GM21515 (cell line): ENCODE data around the gene TRPM2.
"Not testable (repeated sequence)": the region's sequence is repeated elsewhere in the genome, so short reads cannot be mapped to it uniquely, and the experiment has no call there.

ENCODE experiments used
- ATAC-seq: cut with Tn5 transposase; IDR thresholded peaks from one replicate; pipeline ENCODE4 v1.9.1; 2021; ENCODE audit not compliant: unreplicated experiment

The TRPM2 gene

DNA sequence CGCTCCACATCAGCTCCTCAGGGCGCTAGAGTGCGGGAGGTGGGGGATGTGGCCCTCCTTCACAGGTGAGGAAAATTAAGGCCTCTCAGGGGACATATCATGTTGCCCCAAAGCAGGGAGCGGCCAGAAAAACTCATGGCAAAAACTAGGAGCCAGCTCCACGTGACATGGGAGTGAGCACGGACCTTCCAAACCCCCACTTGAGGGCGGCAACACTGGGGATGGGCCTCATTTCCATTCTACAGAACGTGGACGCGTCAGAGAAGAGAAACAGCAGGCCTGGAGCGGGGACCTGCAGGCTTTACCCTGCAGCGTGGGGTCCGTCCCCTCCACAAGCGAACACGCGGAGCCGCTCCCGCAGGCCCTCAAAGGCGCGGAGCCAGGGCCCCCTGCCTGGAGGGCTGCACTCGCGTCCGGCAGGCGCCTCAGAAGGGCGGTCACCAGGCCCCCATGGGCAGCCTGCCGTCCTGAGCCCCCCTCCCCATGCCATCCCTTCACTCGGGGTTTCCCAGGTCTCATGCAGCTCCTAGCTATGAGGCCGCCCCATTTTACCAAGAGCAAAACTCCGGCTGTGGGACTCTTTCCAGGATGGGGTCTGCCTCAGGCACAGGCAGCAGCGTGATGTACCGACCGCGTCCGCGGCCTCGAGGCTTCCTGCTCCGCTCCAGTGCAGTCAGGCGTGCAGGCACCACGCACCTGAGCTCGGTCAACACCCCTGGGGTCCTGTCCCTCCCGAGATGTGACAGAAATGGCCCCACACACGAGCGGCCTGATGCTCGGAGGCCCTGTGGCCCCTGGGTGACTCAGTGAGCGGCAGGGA, 19.7 kb upstream of the TRPM2 start:
- ATAC-seq, result no peak

DNA sequence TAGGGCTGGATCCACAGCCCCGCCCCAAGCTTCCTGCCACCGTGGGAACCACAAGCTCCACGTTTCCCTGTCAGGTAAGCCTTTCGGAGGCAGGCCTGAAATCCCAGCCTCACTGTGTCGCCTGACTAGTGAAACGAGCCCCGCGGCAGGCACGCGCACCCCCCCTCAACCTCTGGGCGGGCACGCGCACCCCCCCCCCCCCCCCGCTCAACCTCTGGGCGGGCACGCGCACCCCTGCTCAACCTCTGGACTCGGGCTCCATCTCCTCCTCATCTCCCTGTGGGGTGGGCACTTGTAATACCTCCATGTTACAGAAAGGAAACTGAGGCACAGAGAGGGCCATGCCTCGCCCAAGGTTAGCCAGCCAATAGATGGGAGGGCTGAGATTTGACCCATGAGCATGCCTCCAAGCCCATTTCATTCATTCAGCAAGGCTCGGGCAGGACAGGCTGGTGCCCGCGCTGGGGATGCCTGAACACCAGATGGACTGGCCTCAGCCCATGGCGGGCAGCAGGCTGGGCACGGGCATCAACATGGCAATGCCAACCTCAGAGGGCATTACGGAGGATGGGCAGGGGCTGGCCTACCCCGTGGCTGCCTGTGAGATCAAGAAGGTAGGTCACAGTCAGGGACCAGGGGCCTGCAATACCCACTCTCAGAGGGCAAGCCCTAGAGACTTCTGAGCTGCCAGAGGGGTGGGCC, 18.9 kb upstream of the TRPM2 start:
- no peak for ATAC-seq

DNA sequence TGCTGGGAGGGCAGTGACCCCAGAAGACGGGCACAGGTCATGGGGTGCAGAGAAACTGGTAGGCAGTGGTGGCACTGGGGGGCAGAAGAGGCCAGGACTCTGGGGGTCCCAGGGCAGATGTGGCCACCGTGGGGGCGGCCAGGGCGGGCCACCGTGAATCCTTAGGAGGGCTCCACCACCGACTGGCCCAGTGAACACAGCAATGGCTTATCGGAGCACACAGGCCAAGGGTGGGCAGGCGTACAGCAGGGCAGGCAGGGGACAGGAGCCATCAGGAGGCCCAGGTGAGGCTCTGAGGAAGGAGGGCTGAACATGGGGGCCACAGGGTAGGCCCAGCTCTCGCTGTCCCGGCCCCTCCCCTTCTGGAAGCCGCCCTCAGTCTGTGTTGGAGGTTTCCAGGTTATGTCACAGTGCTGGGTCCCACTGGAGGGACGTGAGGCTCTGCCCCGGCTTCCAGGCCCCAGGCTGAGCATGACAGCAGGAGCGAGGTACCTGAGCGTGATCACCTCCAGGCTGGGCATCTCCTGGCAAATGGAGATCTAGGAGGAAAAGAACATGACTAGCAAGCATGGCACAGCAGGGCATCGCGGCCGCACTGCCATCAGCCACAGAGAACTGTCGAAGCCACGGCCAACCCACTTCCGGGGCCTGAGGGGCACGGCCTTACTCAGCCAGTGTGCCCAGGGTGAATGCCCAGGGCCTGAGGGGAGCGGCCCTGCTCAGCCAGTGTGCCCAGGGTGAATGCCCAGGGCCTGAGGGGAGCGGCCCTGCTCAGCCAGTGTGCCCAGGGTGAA, 18.0 kb upstream of the TRPM2 start:
- ATAC-seq, result no peak

DNA sequence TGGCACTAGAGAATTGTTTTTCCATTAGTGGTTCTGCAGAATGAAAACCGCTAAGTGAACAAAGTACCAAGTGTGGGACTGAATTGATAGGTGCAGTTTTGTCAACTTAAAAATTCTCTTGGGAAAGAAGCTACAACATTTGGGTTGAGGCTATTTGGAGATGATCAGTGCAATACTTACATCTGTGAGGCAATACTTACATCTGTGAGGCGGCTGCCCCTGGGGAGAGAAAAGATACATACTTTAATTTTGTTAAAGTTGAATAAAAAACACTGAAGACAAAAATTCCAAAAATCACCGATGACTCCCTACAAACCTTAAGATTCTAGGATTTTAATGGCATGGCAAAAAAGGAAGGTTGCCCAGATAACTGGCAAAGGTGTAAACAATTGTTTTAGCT, 16.0 kb upstream of the TRPM2 start:
- ATAC-seq, result no peak

DNA sequence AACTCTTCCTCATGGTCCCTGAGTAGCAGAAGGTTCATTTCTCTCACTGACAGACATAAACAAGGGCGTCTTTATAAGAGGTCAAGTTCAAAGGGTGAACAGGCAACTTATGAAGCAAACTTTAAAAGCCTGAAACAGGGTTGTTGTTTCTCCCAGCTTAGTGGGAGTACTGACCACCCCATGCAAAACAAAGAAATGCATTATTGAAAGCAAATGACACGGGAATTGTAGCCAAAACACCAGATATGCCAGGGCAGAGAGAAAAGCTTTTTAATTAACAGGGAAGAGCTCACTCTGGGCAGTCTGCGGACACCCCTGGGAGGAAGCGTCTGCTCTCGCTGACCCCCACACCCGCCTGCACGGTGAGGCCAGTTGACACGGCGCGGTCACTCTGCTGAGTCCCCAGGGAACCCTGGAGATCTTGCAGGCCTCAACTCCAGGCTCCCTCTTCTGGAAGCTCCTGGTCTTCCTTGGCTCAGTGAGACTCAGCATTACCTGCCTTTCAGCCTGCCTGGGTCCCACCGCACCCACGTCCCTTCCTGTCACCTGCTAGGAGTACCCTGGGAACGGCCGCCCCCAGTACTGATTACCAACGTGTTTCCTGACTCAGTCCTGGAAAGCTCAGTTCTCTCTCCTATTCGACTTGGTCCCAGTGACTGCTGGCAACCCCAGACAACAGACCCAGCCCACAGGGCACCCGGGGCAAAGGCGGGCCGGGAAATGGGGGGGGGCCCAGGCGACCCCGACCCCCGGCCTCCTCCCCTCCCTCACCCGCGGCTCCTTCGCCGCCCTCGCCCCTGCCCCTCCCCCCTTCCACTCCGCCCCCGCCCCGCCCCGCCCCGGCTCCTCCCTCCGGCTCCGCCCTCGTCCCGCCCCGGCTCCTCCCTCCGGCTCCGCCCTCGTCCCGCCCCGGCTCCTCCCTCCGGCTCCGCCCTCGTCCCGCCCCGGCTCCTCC, 15.2 kb upstream of the TRPM2 start:
- no peak for ATAC-seq

DNA sequence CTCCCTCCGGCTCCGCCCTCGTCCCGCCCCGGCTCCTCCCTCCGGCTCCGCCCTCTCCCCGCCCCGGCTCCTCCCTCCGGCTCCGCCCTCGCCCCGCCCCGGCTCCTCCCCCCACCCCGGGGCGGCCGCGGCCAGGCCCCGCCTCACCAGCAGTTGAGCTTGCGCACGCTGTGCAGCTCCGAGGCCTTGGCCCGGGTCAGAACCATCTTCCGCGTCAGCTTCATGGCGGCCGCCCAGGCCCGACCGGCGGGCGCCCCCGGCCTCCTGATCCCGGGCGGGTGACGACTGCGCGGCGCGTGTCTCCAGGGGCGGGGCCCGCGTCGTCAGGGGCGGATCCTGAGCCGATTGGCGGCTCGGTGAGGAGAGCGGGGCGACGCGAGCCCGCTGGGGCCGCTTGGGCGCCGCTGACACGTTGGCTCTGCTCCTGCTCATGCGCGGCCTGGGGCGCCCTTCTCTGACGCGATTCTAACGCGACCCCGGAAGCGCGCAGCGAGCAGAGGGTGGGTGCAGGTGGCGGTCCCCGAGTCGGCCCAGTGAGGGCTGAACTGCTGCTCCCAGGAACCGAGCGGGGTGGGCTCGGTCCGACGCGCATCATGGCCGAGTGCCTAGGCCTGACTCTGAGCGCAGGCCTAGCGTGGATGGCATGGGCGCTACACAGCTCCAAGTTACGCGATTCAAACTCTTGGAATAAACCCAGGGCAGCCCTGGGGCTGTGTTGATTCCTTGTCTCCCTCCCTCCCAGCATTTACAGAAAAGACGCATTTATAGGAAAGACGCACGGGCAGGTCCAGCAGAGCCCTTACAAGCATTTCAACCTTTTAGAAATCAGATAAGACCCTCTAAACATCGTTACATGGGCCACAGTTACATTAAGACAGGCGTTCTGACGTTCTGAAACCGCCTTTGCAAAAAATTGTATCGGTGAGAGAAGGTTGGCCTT, 14.2 kb upstream of the TRPM2 start, which contains the start of gene CFAP410:
CFAP410 (minus strand) TSS at position 420 of the 940 bp plus-strand sequence; CDS start at position 224, 196 bp downstream.
- ATAC-seq, result peak; percentile 81

DNA sequence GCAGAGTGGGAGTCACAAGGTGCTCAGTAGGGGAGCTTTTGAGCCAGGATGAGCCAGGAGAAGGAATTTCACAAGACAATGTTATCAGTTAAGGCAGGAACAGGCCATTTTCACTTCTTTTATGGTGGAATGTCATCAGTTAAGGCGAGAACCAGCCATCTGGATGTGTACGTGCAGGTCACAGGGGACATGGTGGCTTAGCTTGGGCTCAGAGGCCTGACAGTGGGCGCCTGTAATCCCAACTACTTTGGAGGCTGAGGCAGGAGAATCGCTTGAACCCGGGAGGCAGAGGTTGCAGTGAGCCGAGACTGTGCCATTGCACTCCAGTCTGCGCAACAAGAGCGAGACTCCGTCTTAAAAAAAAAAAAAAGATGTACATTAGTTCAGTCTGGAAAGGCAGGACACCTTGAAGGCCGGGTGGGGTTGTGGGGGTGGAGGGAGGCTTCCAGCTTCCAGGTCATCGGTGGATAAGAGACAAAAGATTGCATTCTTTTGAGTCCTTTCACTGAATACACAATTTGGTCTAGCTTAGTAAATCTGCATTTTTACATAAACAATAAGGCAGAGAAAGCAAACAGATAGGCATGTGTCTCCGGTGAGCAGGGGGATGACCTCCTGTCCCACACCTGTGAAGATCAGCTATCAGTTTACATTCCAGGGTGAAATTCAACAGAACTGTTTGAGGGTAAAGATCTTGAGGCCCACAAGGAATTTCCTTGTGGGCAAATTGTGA, 11.5 kb upstream of the TRPM2 start:
- not testable (repeated sequence) for ATAC-seq

DNA sequence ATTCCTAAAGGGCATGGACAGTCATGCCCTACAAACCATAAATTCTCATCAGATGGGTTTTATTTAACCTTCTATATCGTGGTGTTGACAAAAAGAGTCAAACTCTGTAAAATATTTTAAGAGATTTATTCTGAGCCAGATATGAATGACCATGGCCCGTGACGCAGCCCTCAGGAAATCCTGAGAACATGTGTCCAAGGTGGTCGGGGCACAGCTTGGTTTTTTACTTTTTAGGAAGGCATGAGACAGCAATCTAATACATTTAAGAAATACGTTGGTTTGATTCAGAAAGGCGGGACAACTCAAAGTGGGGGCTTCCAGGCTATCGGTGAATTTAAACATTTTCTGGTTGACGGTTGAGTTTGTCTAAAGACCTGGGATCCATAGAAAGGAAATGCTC, 10.4 kb upstream of the TRPM2 start:
- ATAC-seq, result not testable (repeated sequence)

DNA sequence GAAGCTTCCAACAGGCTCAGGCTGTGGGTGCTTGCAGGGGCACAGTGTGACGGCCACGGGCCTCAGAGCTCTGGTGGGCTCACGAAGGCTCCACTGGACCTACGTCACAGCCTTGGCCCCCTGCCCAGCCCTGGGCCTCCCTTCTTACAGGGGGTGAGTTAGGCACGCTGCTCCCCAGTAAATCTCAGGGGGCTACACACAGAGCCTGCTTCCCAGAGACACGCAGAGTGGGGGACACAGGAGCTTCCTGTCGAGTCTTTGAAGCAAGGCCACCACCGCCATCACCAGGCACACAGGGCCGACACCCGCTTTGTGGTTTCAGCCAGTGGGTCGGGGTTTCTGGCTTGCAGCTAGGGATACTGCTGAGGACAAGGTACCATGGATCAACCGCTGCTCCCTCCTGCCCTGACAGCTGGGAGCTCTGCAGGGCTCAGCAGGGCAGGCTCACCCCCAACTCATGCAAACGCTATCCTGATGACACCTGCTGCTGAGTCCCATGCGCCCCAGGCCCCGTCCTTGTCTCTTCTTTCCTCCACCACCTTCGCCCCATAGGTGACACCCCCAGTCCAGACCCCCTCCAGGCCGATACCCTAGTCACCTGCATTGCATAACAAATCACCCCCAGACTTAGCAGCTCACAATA, 8.8 kb upstream of the TRPM2 start:
- ATAC-seq, result no peak

DNA sequence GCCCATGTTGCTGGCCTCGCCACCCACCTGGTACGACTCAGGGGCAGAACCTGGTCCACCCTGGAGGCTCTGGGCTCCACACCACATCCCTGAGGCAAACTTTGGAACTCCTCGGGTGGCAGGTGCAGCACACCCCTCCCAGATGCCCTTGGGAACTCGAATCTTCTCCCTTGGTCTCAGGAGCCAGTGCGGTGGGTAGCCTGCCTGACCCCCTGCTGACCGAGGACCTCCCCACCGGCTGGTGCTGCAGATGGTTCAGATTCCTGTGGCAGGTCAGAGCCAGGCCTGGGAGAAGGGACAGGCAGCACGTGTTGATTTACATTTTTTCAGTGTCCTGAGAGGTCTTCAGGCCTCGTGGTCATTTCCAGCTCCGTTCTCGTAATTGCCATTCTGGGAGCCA, 7.9 kb upstream of the TRPM2 start:
- no peak for ATAC-seq

DNA sequence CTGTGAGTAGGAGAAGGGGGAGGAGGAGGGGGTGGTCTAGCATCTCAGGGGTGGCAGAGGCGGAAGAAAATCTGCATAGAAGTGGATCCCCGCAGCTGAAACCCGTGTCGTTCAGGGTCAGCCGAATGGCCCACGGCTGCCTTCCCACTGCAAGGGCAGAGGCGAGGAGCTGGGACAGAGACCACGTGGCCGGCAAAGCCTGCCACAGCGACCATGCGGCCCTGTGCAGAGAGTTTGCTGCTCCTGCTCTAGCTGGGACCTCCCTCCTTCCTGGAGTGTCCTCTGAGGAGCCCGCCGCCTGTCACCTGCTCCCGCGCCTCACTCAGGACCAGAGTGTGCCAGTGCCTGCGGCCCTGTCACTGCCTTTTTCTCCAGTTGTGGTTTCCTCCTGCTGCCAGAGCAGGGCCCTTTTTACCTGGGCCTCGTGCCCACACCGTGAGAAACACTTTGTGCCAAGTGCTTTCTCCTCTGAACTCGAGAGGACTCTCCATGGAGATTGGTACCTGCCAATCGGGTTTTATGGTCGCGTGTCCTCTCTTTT, 5.4 kb upstream of the TRPM2 start:
- no peak for ATAC-seq

DNA sequence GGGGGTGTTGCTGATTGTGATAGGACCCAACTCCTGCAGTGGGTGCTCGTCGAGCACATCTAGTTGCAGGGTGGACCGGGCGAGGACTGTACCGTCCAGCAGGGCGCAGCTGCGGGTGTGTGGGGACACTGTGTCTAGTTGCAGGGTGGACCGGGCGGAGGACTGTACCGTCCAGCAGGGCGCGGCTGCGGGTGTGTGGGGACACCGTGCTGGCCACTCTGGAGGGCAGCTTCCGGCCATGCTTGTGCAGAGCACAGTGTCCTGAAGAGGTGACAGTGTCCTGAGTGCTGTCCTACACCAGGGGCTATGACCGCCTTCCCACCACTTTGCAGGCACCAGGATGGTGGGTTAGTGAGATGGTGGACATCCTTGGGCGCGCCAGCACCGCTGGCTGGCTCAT, 4.6 kb upstream of the TRPM2 start:
- ATAC-seq, result no peak

DNA sequence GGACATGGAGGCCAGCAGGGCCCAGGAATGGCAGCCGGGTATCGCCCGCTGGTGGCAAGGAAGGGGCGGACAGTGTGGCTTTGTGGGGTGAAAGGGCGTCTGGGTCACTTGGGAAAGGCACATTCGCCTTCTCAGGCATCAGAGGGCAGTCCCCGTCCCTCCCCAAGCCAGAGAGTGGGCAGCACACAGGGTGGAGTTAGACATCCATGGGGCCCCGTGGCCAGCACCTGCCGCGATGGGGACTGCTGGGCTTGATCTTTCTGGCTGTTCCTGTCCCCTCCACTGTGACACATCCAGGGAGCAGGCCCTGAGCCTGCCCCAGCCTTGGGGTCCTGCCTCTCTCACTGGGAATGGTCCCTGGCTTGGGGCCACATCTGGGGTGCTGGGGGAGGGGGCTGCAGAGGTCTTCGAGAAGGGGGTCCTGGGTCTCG, 4.0 kb upstream of the TRPM2 start:
- ATAC-seq, result no peak

DNA sequence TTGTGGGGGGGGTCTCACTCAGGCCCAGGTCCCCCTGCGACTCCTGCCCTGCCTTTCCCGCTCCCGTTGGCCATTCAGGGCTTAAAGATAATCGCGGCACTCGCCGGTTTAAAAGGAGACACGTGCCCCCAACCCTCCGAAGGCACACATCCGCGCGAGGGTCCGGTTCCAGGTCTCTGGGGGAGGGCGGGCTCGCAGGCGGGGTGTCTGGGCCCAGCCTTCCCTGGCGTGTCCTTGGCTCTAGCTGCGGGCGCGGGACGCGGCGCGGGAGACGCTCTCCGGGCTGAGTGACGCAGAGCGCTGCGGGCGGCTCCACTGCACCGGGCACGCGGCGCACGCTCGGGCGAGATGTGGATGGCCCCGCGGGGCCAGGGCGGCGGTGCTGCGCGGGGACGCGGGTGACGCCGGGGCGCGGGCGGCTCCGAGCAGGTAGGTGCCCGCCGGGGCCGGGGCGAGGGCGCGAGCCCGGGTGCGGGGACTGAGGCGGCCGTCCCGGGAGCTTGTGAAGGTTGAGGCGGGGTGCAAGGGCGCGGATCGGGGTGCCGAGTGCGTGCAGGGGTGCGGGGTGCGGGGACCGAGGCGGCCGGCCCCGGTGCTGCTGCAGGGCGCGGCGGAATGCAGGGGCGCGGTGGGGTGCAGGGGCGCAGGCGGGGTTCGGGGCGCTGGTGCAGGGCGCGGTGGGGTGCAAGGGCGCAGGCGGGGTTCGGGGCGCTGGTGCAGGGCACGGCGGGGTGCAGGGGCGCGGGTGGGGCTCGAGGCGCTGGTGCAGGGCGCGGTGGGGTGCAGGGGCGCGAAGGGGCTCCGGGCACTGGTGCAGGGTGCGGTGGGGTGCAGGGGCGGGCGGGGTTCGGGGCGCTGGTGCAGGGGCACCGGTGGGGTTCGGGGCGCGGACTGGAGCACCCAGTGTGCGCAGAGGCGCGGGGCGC, 3.3 kb upstream of the TRPM2 start:
- no peak for ATAC-seq

DNA sequence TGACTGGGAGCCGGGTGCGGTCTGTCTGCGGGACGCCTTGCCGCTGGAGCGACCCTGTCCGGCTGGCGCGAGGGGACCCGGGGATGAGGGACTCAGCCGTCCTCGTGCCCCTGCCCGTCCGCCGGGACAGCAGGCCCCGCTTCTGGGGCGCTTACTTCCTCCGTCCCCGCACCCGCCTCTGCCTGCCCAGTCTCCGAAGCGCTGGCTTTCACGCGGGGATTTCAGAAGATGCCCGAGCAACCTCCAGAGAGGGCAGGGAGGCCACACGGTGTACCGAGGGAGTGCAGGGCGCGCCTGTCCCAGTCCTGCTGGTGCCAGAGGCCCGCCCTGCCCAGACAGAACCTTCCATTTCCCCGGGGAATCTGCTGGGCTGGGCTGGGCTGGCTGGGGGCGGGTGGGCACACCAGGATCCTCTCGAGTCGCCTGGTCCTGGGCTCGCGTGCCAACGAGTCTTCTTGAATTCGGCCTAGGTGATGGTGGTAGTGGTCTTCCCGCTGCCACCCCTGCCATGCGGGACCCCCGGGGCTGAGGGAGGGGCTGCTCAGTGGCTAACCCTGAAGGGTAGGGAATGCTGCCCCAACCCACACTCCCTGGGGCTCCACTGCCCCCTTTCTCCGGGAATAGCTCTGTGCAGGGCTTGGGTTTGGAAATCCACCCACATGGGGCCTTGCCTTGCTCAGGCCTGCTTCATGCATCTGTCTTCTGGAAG, 2.5 kb upstream of the TRPM2 start:
- ATAC-seq, result no peak
